ENCODE measurements around the gene HIVEP3.

DNA sequence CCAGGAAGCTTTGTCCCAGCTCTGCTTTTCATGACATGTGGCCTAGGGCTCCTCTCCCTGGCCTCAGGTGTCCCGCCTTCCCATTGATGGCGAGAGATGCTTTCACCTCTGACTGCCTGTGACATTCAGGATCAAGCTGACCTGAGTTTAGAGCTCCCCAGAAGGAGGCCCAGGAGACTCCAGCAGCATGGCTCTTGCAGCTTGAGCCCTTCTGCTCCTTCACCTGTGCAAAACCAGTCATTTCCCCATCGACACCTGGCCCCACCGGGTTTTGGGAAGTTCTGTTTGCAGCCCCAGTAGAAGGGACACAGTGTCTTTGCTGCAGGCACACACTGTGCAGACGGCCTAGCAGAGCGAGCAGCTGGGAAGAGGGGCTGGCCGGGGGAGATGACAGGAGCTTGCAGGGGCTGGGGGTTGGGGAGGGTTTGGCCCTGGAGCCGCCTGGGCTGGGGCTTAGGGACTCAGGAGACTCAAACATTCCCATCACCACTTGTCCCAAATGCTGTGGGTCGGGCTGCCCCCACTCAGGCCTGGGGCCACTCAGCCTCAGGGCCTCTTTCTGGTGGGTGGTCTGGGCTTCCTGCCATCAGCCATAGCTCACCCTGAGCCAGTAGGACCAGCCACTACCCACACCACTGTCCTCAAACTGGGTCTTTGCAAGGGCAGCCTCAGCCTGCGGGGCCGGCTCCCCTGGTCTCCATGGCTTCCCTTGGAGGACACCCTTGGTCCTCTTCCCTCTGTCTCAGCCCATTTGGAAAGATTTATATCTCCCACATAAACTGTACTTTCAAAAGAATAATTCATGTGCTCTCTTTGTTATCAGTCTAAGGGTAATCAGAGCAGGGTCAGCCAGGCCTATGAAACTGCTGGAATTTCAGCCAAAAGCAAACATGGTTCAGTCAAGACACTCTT lies 430.4 kb downstream of the HIVEP3 start:
- no peak for TF ChIP-seq POLR2A (IDR thresholded peaks at IDR 0.05)
- TF ChIP-seq, protein P1, sequence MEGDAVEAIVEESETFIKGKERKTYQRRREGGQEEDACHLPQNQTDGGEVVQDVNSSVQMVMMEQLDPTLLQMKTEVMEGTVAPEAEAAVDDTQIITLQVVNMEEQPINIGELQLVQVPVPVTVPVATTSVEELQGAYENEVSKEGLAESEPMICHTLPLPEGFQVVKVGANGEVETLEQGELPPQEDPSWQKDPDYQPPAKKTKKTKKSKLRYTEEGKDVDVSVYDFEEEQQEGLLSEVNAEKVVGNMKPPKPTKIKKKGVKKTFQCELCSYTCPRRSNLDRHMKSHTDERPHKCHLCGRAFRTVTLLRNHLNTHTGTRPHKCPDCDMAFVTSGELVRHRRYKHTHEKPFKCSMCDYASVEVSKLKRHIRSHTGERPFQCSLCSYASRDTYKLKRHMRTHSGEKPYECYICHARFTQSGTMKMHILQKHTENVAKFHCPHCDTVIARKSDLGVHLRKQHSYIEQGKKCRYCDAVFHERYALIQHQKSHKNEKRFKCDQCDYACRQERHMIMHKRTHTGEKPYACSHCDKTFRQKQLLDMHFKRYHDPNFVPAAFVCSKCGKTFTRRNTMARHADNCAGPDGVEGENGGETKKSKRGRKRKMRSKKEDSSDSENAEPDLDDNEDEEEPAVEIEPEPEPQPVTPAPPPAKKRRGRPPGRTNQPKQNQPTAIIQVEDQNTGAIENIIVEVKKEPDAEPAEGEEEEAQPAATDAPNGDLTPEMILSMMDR (IDR thresholded peaks at IDR 0.05) = no peak

Measured in heart left ventricle (tissue), 13 donors.